Left lung (tissue), 10 donors: ENCODE measurements around the gene C3orf18. TPM values are rescaled to one million over a fixed set of nuclear protein-coding genes. Genes with fewer than 3 reads are reported as not detected.
A peak's percentile ranks its signal among the peaks of the same experiment; 100 is the strongest.

Experiments
- ATAC-seq: fragments of 200-7000 bp; cut with Tn5 transposase; one replicate; pipeline ENCODE4 v1.9.1; 2020; ENCODE audit warnings: moderate library complexity
- DNase-seq, 4 donors: peaks; one replicate each; pipeline ENCODE4 v3.0.0-alpha.2; 2013 to 2020
- H3K27ac ChIP-seq, 2 donors: fragments of 200-600 bp; sonication (generic) in 1 of 2; one replicate each; pipeline versions ENCODE4 v1.5.0 to v1.8.0; 2020 to 2021
- H3K27me3 ChIP-seq, 2 donors: fragments of 200-600 bp; sonication (generic) in 1 of 2; one replicate each; pipeline versions ENCODE4 v1.5.0 to v1.8.0; 2020 to 2021
- H3K36me3 ChIP-seq, 2 donors: fragments of 200-600 bp; sonication (generic) in 1 of 2; one replicate each; pipeline versions ENCODE4 v1.5.0 to v1.8.0; 2020 to 2021
- H3K4me1 ChIP-seq, 2 donors: fragments of 200-600 bp; one replicate each; pipeline ENCODE4 v1.8.0; 2021
- H3K4me3 ChIP-seq, 2 donors: fragments of 200-600 bp; sonication (generic) in 1 of 2; one replicate each; pipeline versions ENCODE4 v1.5.0 to v1.8.0; 2020 to 2021; ENCODE audit warnings: mild to moderate bottlenecking in 1 of 2
- H3K9me3 ChIP-seq, 2 donors: fragments of 200-600 bp; sonication (generic) in 1 of 2; one replicate each; pipeline versions ENCODE4 v1.5.0 to v1.8.0; 2020 to 2021
- intact Hi-C, 2 donors: fragments of 100-400 bp; cut with DNase I; formaldehyde crosslinking; loops; one replicate each; pipeline versions ENCODE4 v1.11.2 to v1.14.2; 2022
- polyA plus RNA-seq, 6 donors: library from polyadenylated mRNA; unstranded; fragments of 120-200 nt; gene quantifications; one replicate each; pipeline ENCODE4 v1.2.1, GENCODE V29; 2013; ENCODE audit not compliant: insufficient read length in 6 of 6
- total RNA-seq, 2 donors: library from RNA; stranded (reverse); fragmentation: NEBNext Ultra II Directional; extraction: Animal tissue kit (Norgen Biotek cat#: 25700); gene quantifications; one replicate each; pipeline ENCODE4 v1.2.1, GENCODE V29; 2021
- TF ChIP-seq, protein P1 (sequence below), 2 donors: fragments of 200-600 bp; sonication (generic) in 1 of 2; IDR thresholded peaks; one replicate each; pipeline versions ENCODE4 v1.5.0 to v1.8.0; 2021; ENCODE audit warnings: antibody characterized with exemption in 2 of 2
- donor health status: DM: no; HTN: yes; CAD: no.
- donor health status: DM: no; HTN: no; CAD: no.

The C3orf18 gene
- total and polyA plus RNA-seq, 8 donors: 6.2 to 24.5 (median 21.4) TPM

DNA sequence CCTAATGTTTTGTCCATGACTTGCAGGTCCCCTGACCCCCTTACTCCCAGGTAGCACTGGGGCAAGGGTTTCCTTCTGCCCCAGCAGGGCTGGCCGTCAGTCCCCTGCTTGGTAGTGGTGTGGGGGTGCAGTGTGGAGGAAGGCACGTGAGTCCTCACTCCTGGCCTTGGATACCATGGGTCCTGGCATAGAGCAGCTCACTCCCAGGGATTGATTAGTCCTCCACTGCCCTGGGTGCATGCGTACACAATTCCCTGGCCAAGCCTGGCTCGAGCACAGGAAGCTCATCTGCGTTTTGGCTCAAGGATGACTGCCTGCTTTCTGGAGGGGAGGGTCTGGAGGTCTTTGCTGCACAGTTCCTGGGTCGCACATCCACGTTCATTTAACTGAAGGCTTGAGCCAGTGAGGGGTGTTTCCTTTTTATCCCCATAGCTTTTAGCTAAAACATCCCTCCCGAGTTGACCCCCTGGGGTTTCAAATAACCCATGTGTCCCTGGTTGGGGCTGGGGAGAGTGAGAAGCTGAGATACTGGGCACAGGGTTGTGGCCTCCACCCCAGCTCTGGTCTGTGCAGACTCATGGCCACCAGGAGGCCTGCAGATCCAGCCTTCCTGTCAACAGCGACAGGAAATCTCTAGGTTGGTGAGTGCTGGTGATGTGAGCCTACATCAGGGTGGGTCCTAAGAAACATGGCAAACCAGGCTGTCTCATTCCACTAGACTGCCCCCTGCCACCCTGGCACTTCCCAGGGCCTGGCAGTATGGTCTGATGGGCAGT lies 13.3 kb upstream of the C3orf18 start:
- H3K27ac ChIP-seq: no peak overlapping the region
- intact Hi-C loops: no loop called here

GRCh38 chr3:50577348-50577747 lies 9.8 kb upstream of the C3orf18 start:
- Histone ChIP-seq H3K27ac (no peak overlapping the region), H3K27me3 (no peaks in the 10 kb centered on the region), H3K36me3 (peaks cover 0 to 60% of the 10 kb centered on the region in 2 donors), H3K9me3 (no peaks in the 10 kb centered on the region), H3K4me1 (peaks cover under 1 to 45% of the 10 kb centered on the region in 2 donors), H3K4me3 (no peak overlapping the region)
- DNase-seq (no peak), ATAC-seq (no peak)
- intact Hi-C loops: no loop called here
- TF ChIP-seq, protein P1, sequence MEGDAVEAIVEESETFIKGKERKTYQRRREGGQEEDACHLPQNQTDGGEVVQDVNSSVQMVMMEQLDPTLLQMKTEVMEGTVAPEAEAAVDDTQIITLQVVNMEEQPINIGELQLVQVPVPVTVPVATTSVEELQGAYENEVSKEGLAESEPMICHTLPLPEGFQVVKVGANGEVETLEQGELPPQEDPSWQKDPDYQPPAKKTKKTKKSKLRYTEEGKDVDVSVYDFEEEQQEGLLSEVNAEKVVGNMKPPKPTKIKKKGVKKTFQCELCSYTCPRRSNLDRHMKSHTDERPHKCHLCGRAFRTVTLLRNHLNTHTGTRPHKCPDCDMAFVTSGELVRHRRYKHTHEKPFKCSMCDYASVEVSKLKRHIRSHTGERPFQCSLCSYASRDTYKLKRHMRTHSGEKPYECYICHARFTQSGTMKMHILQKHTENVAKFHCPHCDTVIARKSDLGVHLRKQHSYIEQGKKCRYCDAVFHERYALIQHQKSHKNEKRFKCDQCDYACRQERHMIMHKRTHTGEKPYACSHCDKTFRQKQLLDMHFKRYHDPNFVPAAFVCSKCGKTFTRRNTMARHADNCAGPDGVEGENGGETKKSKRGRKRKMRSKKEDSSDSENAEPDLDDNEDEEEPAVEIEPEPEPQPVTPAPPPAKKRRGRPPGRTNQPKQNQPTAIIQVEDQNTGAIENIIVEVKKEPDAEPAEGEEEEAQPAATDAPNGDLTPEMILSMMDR (IDR thresholded peaks at IDR 0.05): no peak

More for the DNA sequence above, 13.3 kb upstream of the C3orf18 start:
- ATAC-seq (no peak), DNase-seq (no peak)
- TF ChIP-seq, protein P1 (IDR thresholded peaks at IDR 0.05): no peak
- Histone ChIP-seq H3K4me1 (peaks cover 4 to 41% of the 10 kb centered on the region in 2 donors), H3K27me3 (no peaks in the 10 kb centered on the region), H3K9me3 (no peaks in the 10 kb centered on the region), H3K4me3 (no peak overlapping the region), H3K36me3 (peaks cover 0 to 60% of the 10 kb centered on the region in 2 donors)

GRCh38 chr3:50575372-50575771 lies 7.8 kb upstream of the C3orf18 start:
- TF ChIP-seq, protein P1 (IDR thresholded peaks at IDR 0.05): no peak
- no peak for DNase-seq
- Histone ChIP-seq H3K27me3 (no peaks in the 10 kb centered on the region), H3K27ac (no peak overlapping the region), H3K4me3 (no peak overlapping the region), H3K9me3 (no peaks in the 10 kb centered on the region), H3K4me1 (peaks cover 2 to 49% of the 10 kb centered on the region in 2 donors), H3K36me3 (peaks cover 0 to 46% of the 10 kb centered on the region in 2 donors)
- intact Hi-C loops: no loop called here
- no peak for ATAC-seq

DNA sequence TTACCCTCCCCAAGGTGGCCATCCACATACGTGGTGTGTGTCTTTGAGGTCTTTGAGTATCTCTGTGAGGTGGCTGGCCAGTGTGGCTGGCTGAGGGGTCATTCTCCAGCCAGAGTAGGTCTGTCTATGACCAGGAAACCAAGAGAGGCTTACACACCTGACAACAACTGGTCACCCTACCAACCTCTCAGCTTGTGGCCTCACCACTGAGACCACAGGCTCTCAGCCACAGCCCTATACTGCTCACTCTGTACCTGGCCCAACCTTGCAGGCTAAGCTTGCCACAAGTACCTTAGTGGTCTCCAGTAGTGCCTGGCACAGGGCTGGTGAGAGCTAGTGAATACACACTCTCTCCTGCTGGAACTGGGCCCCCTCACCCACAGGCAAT lies 6.9 kb upstream of the C3orf18 start:
- H3K4me3 ChIP-seq: no peak overlapping the region
- H3K9me3 ChIP-seq: no peaks in the 10 kb centered on the region
- peak overlapping the region; percentile 13 to 61 for H3K27ac ChIP-seq
- TF ChIP-seq, protein P1 (IDR thresholded peaks at IDR 0.05): no peak
- peaks cover 7 to 57% of the 10 kb centered on the region in 2 donors for H3K4me1 ChIP-seq
- peaks cover 0 to 37% of the 10 kb centered on the region in 2 donors for H3K36me3 ChIP-seq
- DNase-seq (no peak), ATAC-seq (no peak)
- intact Hi-C loops: no loop called here
- H3K27me3 ChIP-seq: no peaks in the 10 kb centered on the region

DNA sequence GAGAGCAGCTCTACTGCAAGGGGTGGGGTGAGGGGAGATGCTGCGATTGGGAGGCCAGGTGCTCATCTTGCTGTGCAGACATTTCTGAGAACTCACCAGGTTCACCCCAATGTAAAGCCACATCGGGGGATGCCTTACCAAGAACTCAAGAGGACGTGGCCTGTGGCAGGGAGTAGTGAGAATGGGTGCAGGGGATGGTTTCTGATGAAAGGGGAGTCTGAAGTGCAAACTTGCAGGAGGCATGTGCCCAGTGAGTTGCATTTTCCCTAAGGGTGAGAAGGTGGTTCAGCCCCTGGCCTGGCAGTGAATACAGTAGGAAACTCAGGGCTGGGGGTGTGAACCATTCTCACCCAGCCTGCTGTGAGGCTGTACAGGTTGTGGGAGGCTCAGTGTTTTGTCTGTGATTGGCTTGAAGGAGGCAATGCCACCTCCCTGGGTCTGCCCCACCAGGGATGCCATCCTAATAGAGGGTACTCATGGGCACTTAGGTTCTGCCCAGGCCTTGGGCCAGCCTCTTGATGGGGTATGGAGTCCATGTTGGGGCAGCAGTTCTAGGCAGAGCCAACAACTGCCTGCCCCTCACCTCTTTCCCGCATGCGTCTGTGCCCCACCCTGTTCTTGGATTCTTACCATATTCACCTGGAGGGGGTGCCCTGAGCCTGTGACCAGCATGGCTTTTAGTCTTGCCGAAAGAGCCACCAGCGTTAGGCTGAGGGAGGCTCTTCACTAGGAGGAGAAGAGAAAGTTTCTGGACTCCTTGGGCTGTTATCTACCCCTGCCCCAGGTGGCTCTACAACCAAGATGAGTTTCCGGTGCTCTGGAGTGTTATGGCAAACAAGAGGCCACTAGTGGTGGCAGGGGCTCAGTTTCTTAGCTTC lies 6.3 kb upstream of the C3orf18 start:
- no peak for DNase-seq
- TF ChIP-seq, protein P1 (IDR thresholded peaks at IDR 0.05): no peak
- intact Hi-C loops: loop anchor here in 1 of 2 donors (2.0 kb wide), 1 partner anchor 41 kb away; no protein-coding TSS in a partner anchor
- Histone ChIP-seq H3K36me3 (peaks cover 0 to 30% of the 10 kb centered on the region in 2 donors), H3K27ac (peak overlapping the region; percentile 13 to 61), H3K9me3 (no peaks in the 10 kb centered on the region), H3K27me3 (no peaks in the 10 kb centered on the region), H3K4me3 (no peak overlapping the region), H3K4me1 (peaks cover 7 to 58% of the 10 kb centered on the region in 2 donors)
- ATAC-seq: peak; percentile 20
